Measurements from ENCODE around the gene GLI2.

Gene GLI2

GRCh38 chr2:120758181-120759144 lies 22.8 kb downstream of the GLI2 start:
- no peak for DNase-seq (ENCODE audit: low read depth)

DNA sequence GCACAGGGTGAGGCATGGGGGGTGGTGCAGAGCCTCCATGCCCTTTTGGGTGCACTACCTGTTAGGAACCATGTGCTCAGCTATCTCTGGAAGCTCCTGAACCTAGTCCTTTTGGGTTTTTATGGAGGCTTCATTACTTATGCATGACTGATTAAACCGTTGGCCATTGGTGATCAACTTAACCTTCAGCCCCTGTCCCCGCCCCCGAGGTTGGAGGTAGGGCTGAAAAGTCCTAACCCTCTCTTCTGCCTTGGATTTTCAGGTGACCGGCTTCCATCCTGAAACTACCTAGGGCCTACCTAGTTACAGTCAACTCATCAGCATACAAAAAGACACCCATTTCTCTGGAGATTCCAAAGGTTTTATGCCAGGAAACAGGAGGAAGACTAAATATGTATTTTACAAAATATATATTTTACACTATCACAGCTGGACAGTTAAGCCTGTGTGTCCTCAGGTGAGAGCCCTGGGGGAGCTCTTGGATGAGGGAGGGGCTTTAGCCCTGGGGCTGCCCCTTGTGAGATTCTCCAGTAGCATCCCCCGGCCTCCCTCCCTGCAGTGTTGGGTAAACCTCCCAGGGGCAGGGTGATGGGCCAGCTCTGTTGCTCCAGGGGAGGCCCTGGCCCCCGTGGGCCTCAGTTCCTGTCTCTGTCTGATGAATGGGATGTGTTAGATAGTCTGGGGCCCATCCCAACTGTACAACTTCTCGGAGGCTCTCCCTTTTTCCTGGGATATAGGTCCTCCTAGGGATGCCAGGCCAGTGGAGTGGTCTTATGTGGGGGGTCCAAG lies 24.1 kb downstream of the GLI2 start:
- no peak for DNase-seq (ENCODE audit: low read depth)

DNA sequence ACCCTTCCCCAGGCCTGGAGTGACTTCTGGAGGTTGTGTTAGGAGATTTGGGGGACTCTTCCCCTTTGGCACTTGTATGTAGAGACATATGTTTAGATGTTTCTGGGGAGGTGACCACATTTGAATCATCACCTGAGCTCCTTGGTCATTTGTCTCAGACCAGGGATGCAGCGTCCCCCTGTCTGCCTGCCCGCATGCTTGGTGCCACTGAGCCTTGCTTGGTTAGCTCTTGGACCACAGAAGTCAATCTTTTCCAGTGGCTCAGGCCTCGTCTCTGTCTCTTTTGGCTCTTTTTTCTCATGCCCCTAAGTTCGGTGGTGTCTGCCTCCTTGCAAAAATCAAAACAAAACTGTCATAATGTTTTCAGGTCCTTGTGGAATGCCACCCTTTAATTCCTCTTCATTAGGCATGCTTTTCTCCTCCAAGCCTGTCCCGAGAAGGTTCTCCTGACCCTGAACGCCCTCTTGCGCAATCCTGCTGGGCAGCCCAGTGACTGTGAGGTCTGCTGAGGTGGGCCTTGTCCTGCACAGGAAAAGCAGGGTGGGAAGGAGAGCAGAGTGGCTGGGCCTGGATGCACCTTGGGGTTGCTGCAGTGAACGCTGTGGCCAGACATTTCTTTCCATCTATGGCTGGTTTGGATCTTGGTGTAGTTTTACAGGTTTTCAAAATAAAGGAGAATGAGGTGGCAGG lies 24.9 kb downstream of the GLI2 start:
- no peak for DNase-seq (ENCODE audit: low read depth)

DNA sequence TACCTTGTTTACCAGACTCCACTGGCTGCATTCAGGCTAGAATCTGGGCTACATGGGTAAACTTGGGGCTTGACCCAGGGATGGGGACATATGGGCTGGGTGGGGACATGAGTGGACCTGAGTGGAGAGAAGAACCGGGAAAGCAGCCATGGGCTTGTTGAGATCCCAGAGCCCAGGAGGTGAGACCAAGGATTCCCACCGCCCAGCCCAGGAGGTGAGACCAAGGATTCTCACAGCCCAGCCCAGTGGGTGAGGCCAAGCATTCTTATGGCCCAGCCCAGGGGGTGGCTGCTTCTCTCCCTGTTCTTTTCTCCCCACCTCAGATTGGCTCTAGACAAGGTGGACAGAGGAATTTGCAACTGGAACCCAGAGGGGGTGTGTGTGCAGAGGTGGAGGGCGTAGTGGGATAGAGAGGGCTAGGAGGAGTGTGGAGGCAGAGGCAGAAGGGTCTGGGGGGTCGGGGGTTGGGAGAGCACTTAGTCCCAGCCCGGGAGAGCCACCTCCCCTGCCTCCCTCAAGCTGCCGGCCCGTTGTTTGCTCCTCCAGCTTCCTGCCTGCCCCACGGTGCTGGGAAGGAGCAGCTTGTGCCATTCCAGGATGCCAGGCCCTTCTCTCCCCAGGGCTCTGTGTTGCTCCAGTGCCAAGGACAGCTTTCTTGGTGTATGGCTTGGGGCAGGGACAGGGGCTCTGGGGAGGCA lies 25.6 kb downstream of the GLI2 start:
- DNase-seq (ENCODE audit: low read depth), result no peak

DNA sequence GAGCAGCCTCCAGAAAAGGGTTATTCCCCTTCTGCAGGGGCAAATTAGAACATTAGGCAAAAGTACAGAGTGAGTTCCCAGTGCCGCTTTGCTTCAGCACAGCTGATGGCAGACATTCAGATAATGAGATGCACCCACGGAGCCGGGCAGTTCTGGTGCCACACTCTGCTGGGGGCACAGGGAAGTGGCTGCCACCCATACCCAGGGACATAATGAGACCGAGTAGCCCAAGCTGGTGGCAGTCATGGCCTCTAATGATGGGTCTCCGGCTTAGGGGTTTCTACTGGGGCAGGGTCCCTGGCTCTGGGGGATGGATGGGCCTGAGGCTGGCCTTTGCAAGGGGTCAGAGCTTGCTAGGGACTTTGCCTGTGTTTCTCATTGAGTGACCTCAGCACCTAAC lies 26.2 kb downstream of the GLI2 start:
- no peak for DNase-seq (ENCODE audit: low read depth)

DNA sequence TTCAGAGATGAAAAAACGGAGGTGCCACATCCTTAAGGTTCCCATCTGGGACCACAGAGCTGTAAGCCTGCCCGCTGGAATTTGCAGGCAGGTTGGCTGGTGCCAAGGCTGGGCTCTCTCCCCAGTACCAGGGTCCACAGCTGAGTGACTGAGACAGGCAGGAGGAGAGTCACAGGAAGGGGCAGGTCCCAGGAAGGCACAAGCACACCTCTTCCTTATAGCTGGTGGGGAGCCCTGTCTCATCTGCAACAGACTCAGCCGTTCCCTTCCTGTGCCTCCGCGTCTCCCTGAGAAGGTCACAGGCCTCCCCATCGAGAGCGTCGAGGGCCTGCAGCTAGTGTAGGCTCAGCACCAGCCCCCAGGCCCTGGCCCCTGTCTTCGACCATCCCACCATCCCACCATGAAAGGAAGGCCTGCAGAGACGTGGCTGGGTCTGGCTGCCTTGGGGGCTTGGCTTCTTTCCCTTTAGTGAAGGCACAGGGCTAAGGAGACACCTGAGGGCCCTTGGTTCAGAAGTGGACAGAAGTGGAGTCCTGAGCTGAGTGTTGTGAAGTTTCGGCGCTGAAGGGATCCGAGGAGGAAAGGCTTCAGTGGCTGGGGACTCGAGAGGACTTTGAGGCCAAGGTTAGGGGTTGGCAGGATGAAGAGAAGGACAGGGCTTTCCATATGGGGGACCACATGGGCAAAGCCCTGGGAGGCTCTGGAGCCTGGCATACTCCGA lies 26.8 kb downstream of the GLI2 start:
- DNase-seq (ENCODE audit: low read depth), result no peak

DNA sequence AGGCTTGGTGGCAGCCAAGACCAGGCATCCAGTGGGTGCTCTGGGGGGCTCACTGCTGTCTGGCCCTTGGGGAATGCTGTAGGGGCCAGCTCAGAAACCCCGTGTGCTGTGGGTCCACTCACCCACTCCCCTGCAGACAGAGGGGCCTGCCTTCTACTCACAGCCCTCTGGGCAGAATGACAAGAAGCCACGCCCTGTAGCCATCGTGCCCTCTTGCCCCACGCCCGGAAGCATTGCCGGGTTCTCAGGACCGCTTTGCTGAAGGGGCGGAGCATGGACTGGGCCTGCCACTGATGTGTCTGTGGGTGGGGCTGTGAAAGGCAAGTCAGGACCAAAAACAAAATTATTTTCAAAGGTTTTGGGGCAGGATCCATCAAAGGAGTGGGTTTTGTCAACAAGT lies 27.8 kb downstream of the GLI2 start:
- no peak for DNase-seq (ENCODE audit: low read depth)

DNA sequence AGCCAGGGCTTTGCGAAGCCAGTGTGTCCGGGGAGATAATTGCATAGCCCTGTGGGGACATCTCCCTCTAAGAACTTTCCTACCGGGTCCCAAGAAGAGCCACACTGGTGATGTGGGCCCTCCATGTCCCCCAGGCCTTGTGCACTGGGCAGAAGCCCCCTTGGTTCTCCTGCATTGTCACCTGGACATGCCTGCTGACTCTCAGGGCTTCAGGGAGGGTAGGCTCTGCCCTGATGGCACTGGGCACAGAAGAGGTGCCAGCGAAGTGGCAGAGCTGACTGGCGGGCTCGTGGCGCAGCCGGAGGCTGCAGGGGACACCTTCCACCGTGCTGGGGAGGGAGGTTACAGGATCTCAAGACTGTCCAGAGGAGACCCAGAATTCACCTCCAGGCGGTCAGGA lies 28.3 kb downstream of the GLI2 start:
- DNase-seq (ENCODE audit: low read depth), result no peak

- no peak for DNase-seq (ENCODE audit: low read depth)
These were observed 28.8 kb downstream of the GLI2 start for GRCh38 chr2:120764492-120764891.

- DNase-seq (ENCODE audit: low read depth), result no peak
These were observed 29.5 kb downstream of the GLI2 start for GRCh38 chr2:120764991-120765677.

DNA sequence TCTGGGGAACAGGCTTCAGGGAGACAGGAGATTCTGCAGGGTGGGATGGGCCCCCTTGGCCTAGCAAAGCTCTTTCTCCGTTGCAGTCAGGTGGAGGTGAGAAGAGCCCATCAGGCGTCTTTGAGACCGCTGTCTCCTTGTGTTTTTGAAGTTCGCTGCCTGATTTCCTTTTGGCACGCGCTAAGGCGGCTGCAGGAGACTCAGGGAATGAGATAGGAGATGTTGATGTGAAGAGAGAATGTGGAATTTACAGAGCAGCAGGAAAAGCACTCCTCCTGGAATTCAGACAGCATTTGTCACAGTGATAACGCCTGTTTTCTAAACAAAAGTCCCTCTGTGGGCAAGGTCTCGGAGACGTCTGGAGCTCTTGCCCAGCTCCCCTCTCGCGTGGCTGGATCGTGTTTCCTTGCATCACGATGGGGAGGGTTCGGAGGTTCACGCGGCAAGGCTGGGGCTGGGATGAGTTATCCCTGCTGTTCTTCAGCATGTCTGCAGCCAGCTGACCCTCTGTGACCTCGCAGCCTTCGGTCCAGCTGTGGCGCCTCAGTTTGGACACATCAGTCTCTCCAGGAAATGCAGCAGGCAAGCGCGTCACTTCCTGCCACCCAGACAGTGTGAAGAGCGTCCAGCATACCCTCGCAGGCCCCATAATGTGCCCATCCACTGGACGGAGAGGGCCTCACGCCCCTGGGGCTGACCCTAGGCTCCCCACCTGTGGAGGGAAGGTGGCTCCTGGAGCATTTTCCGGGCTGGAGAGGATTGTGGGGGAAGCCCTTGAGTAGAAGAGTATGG lies 30.2 kb downstream of the GLI2 start:
- no peak for DNase-seq (ENCODE audit: low read depth)

DNA sequence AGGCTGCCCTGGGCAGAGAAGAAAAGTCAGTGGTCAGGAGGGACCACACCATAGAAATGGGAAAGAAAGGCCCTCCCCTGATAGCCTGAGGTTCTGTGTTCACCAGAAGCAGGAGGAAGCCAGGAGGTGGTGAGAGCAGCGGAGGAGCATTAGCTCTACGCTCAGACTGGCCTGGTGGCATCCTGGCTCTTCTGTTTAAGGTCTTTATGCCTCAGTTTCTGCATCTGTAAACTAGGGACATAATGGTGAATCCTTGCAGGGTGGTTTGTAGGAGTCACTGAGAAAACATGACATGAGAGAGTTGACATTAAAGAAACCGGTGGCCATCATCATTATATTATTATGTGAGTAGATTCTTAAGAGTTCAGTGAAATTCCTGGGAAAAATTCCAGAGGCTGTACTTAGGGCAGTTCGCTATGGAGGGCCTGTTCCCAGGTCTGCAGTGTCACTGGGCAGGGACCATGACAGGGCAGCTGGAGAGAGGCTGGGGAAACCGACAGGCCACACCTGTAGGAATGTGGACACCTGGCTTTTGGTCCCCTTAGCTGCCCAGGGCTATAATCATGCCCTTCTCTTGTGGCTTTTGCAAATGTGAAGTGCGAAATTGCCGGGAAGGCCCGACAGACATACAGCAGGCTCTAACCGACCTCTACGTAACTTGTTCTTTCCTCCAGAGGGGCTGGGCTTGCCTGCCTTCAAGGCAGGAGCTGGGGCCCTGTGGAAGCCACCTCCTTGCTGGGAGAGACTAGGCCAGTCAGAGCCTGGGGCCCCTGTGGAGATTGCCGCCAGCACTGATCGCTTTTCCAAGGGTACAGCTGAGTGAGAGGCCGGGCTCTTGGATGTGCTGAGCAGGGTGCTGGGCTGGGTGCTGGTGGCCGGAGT lies 31.0 kb downstream of the GLI2 start:
- DNase-seq (ENCODE audit: low read depth), result no peak

GRCh38 chr2:120767486-120768005 lies 31.9 kb downstream of the GLI2 start:
- DNase-seq (ENCODE audit: low read depth), result no peak

DNA sequence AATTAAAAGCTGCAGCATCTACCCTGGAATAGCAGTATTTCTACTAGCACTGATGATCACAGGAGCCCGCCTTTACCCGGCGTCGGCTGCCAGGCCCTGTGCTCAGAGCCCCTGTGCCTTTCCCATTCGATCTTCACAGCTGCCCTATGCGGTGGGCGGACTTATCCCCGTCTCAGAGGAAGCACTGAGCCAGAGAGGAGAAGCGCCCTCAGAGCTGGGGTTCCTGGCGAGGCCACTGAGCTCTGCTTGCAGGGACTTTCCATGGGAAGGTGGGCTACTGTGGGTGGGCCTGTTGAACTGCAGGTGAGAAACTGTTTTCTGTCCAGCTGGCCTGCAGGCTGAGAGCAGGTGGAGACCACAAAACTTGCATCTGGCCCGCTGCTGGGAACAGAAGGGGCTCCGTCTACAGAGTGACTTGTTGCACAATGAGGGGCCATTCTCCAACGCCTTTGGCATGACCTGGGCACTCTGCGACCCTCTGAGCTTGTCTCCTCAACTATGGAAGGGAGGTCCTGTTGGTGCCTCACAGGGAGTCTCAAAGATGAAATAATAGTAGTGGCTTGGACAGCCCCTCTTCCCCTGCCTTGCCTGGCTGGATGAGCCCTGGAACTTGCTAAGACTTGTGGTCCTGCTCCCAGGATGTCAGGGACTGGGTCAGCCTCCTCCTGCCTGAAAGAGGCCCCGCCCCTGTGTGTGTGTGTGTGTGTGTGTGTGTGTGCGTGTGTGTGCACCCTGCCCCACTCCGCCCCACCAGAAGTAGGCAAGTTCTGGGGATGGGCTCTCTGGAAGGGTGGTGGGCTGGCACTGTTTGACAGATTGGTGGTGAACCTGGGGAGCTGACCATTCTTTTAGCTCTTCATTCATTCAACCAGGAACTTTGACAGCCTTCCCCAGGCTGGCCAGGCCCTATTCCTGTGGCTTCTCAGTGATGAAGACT lies 32.7 kb downstream of the GLI2 start:
- DNase-seq (ENCODE audit: low read depth), result no peak

DNA sequence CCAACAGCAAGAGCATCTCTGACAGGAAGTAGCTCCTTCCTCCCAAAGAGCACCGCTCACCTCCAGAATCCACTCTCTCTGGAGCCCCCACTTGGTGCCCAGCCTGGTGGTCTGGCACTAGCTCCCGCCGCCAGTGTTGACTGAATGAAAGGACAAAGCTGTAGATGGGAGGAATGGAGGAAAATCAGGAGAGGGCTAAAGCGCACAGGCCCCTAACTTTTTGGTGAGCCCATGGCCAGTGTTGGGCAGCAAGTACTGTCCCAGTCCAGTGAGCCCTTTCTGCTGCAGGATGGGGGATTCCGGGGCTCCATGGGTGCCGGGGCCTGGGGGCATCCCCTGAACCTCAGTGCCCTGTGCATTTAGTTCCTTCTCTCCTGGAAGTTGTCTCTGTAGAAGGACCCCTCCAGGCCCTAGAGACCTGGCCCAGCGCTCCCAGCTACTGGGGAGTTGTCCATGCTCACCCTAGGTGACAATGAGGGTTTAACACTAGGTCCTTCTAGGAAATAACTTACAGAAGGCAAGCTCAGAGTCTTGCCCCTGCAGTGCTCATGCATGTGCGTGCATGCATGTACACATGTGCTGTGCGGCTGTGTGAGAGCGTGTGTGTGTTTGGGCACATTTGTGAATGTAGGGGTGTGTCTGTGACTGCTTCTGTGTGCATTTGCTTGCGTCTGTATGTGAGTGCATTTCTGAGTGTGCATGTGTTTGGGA lies 33.6 kb downstream of the GLI2 start:
- DNase-seq (ENCODE audit: low read depth), result no peak

GRCh38 chr2:120769787-120770120 lies 34.1 kb downstream of the GLI2 start:
- DNase-seq (ENCODE audit: low read depth), result no peak

- no peak for DNase-seq (ENCODE audit: low read depth)
These were observed 34.5 kb downstream of the GLI2 start for GRCh38 chr2:120770176-120770575.

Data from CMK (cell line).